GM12891 (cell line): ENCODE results near the gene SCD.

Source experiments
- DNase-seq: peaks from one replicate; pipeline ENCODE4 v3.0.0; 2011; ENCODE audit warnings: low spot score; ENCODE audit not compliant: insufficient read length
- FAIRE-seq: peaks from 2 replicates; lab custom pipeline; 2011; peaks lifted over from hg19 to GRCh38; lab: Jason Lieb, UNC
- PAX5 ChIP-seq: IDR thresholded peaks from 2 replicates; pipeline ENCODE4 v1.6.1; 2011; ENCODE audit warnings: low read length, moderate library complexity, mild to moderate bottlenecking; ENCODE audit not compliant: insufficient read depth, severe bottlenecking
- POLR2A ChIP-seq: IDR thresholded peaks from 2 replicates; pipeline ENCODE4 v1.6.1; 2011; ENCODE audit warnings: low read depth, low read length, control low read depth
- POLR2AphosphoS5 ChIP-seq: IDR thresholded peaks from 2 replicates; pipeline ENCODE4 v1.6.1; 2011; ENCODE audit warnings: low read depth, low read length, control low read depth
- POU2F2 ChIP-seq: IDR thresholded peaks from 2 replicates; pipeline ENCODE4 v1.6.1; 2011; ENCODE audit warnings: low read depth, mild to moderate bottlenecking, control low read depth, low read length, moderate library complexity
- SPI1 ChIP-seq: IDR thresholded peaks from 2 replicates; pipeline ENCODE4 v1.6.1; 2011; ENCODE audit warnings: low read depth, low read length, control low read depth
- TAF1 ChIP-seq: IDR thresholded peaks from 2 replicates; pipeline ENCODE4 v1.6.1; 2011; ENCODE audit warnings: low read depth, low read length, control low read depth

The SCD gene

GRCh38 chr10:100362570-100363496 lies 15.8 kb downstream of the SCD start:
- TF ChIP-seq PAX5 (no peak), POU2F2 (no peak), TAF1 (no peak), POLR2A (no peak), POLR2AphosphoS5 (no peak), SPI1 (no peak)
- DNase-seq = no peak
- FAIRE-seq = no peak

- TF ChIP-seq POLR2A = no peak
- TF ChIP-seq TAF1 = no peak
- TF ChIP-seq SPI1 = no peak
- TF ChIP-seq POU2F2 = no peak
- TF ChIP-seq POLR2AphosphoS5 = no peak
- DNase-seq (no peak), FAIRE-seq (no peak)
Measured at GRCh38 chr10:100364175-100364574, 17.1 kb downstream of the SCD start.

- TF ChIP-seq PAX5 = no peak
- TF ChIP-seq POLR2A = no peak
- no peak for TF ChIP-seq POU2F2
- no peak for TF ChIP-seq POLR2AphosphoS5
- TF ChIP-seq SPI1 = no peak
- TF ChIP-seq TAF1 = no peak
- FAIRE-seq = no peak
- DNase-seq = no peak
Measured at GRCh38 chr10:100364735-100365391, 17.8 kb downstream of the SCD start.

DNA sequence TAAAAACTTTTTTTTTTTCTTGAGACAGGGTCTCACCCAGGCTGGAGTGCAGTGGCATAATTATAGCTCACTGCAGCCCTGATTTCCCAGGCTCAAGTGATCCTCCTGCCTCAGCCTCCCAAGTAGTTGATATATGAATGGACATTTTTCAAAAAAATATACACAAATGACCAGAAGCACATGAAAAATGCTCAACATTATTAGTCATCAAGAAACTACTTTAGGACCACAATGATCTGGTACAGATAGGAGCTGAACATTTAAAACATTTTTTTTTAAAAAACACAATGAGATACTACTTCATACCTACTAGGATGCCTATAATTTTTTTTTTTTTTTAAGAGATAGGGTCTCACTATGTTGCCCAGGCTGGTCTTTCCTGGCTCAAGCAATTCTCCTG lies 21.7 kb downstream of the SCD start:
- DNase-seq (no peak), FAIRE-seq (no peak)
- TF ChIP-seq PAX5 (no peak), TAF1 (no peak), POU2F2 (no peak), POLR2AphosphoS5 (no peak), SPI1 (no peak), POLR2A (no peak)

GRCh38 chr10:100370714-100371481 lies 23.9 kb downstream of the SCD start:
- peak; percentile 88 for FAIRE-seq
- TF ChIP-seq SPI1 = 0 out of 2 replicates have a peak, but pooled peaks have one; percentile 5
- no peak for TF ChIP-seq PAX5
- DNase-seq = no peak

DNA sequence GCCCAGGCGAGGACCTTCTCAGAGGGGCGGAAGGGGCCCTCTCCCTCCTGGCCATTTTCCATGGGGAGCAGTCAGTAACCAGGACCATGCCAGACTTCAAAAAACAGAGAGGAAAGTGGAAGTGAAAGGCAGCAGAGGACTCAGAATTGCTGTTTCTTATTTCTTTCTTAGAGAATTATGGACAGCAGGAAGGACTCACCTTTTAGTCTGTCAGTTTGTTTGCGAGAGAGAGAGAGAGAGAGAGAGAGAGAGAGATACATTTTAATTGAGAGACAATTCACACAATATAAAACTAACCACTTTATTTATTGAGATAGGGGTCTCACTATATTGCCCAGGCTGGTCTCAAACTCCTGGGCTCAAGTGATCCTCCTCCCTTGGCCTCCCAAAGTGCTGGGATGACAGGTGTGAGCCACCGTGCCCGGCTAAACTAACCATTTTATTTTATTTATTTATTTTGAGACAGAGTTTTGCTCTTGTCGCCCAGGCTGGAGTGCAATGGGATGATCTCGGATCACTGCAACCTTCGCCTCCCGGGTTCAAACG lies 24.5 kb downstream of the SCD start:
- TF ChIP-seq POU2F2 (no peak), TAF1 (no peak), SPI1 (peak; percentile 44)
- FAIRE-seq = no peak

GRCh38 chr10:100372415-100373297 lies 25.6 kb downstream of the SCD start:
- FAIRE-seq = no peak
- DNase-seq = no peak
- no peak for TF ChIP-seq PAX5
- TF ChIP-seq TAF1 = no peak
- no peak for TF ChIP-seq POU2F2
- no peak for TF ChIP-seq POLR2A
- no peak for TF ChIP-seq SPI1
- TF ChIP-seq POLR2AphosphoS5 = no peak

More for the DNA sequence above, 24.5 kb downstream of the SCD start:
- DNase-seq = no peak

DNA sequence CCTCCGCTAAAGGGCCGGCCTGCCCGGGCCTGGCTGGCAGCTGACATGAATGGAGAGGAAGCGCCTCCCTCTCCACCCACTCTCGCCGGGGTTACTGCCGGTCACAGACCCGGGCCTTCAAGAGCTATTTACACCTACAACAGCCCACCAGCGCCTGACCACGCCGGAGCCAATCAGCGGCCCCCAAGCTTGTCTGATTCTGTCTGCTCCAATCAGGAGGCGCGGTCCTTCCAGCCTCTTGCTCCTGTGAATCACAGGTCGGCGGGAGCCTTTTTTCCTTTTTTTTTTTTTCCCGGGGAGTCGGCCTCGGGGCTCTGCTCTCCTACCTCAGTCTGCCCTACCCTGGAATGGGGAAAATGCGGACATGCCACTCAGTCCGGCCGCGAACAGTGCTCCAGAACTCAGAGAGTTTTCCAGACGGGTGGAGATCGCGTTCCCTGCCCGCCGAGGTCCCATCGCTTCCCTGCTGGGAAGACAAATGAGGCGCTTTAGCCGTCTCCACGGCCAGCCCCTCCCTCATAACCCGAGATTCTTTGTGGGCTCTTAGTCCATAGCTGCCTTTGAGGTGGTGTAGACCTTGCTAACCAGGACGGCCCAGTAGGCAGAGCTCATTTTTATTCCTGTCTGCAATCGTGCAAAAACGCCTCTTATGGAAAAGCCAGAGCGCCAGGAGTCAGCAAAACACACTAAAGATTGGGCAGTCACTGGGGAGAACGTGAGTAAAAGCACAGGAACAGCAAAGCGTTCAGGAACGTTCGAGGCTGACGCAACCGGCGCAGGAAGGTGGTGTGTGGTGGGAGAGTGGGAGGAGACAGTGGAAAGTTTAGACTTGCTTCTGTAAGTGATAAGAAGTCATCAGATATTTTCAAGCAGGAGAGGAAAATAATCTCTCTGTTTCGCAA lies 26.5 kb downstream of the SCD start:
- TF ChIP-seq POLR2AphosphoS5 = no peak
- peak; percentile 65 for TF ChIP-seq SPI1
- 0 out of 2 replicates have a peak, but pooled peaks have one; percentile 12 for TF ChIP-seq POU2F2
- no peak for TF ChIP-seq PAX5
- no peak for TF ChIP-seq TAF1
- TF ChIP-seq POLR2A = peak; percentile 53; the same call in 1 of the 2 replicates
- DNase-seq = peak; percentile 77
- FAIRE-seq = peak; percentile 86
